ENCODE measurements around the gene ZNF180. TPM values are rescaled to one million over a fixed set of nuclear protein-coding genes. Genes with fewer than 3 reads are reported as not detected.
"Not testable (repeated sequence)": the region's sequence is repeated elsewhere in the genome, so short reads cannot be mapped to it uniquely, and the experiment has no call there.

The ZNF180 gene
- total and polyA plus RNA-seq, 2 donors from 2014 or later: 3.4 to 10.3 TPM

- peaks cover 6 to 21% (median 8%) of the 10 kb centered on the region in 3 donors for H3K9me3 ChIP-seq (ENCODE audit: control insufficient read depth in 2 of 3, insufficient read depth in 1 of 3, low read length in 3 of 3)
- peak overlapping the region; percentile 94 to 97 (median 96) for H3K4me3 ChIP-seq (ENCODE audit: low read length in 3 of 3)
- peaks cover 12 to 20% (median 19%) of the 10 kb centered on the region in 3 donors for H3K36me3 ChIP-seq (ENCODE audit: control insufficient read depth in 2 of 3, insufficient read depth in 3 of 3, low read length in 3 of 3)
- H3K9ac ChIP-seq (ENCODE audit: low read length in 3 of 3): no peak overlapping the region
- TF ChIP-seq CTCF (IDR thresholded peaks at IDR 0.05; ENCODE audit: borderline replicate concordance, extremely low read depth, insufficient read depth): no peak
- FAIRE-seq: no peak
- H3K27me3 ChIP-seq (ENCODE audit: control insufficient read depth, insufficient read depth, low read length): no peaks in the 10 kb centered on the region
- DNase-seq: peak in 2 of 5 donors; percentile 41 to 70
- peaks cover 0 to 15% (median 0%) of the 10 kb centered on the region in 3 donors for H3K4me1 ChIP-seq (ENCODE audit: control insufficient read depth in 2 of 3, insufficient read depth in 2 of 3, low read depth in 1 of 3, low read length in 3 of 3)
- no peak overlapping the region for H3K27ac ChIP-seq (ENCODE audit: low read depth in 2 of 2, low read length in 2 of 2)
- intact Hi-C loops (cut with DNase I): no loop called here
Observed at GRCh38 chr19:44498988-44499387, 1.3 kb downstream of the ZNF180 start.

DNA sequence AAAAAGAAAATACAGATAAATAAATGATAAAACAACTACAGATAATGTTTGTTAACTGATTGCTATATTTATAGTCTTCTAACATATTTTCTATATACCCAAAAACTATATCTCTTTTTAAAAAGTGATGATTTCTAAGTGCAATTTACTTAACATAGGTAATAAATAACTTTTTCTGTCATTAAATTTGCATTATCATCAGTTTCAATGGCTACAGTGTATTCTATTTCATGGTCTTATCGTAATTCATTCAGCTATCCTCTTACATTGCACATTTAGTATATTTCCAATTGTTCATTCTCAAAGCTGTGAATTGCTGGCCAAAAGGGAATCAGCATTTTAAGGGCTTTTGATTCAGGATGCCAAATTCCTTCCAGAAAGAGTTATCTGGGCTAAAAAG is 3.6 kb downstream of the ZNF180 start:
- Histone ChIP-seq H3K27me3 (ENCODE audit: control insufficient read depth, insufficient read depth, low read length) (no peaks in the 10 kb centered on the region), H3K9ac (ENCODE audit: low read length in 3 of 3) (no peak overlapping the region), H3K27ac (ENCODE audit: low read depth in 2 of 2, low read length in 2 of 2) (no peak overlapping the region), H3K36me3 (ENCODE audit: control insufficient read depth in 2 of 3, insufficient read depth in 3 of 3, low read length in 3 of 3) (peaks cover 21 to 37% (median 36%) of the 10 kb centered on the region in 3 donors), H3K9me3 (ENCODE audit: control insufficient read depth in 2 of 3, insufficient read depth in 1 of 3, low read length in 3 of 3) (peaks cover 9 to 43% (median 26%) of the 10 kb centered on the region in 3 donors), H3K4me1 (ENCODE audit: control insufficient read depth in 2 of 3, insufficient read depth in 2 of 3, low read depth in 1 of 3, low read length in 3 of 3) (peaks cover 0 to 15% (median 0%) of the 10 kb centered on the region in 3 donors), H3K4me3 (ENCODE audit: low read length in 3 of 3) (no peak overlapping the region)
- intact Hi-C loops (cut with DNase I): no loop called here
- DNase-seq: no peak
- no peak for FAIRE-seq
- no peak for TF ChIP-seq CTCF (IDR thresholded peaks at IDR 0.05; ENCODE audit: borderline replicate concordance, extremely low read depth, insufficient read depth)

GRCh38 chr19:44476559-44477408 is 23.5 kb downstream of the ZNF180 start:
- Histone ChIP-seq H3K36me3 (ENCODE audit: control insufficient read depth in 2 of 3, insufficient read depth in 3 of 3, low read length in 3 of 3) (peaks cover 32 to 54% (median 36%) of the 10 kb centered on the region in 3 donors), H3K27me3 (ENCODE audit: control insufficient read depth, insufficient read depth, low read length) (no peaks in the 10 kb centered on the region), H3K27ac (ENCODE audit: low read depth in 2 of 2, low read length in 2 of 2) (no peak overlapping the region), H3K9ac (ENCODE audit: low read length in 3 of 3) (no peak overlapping the region), H3K4me3 (ENCODE audit: low read length in 3 of 3) (peak overlapping the region; percentile 6 to 51 (median 7)), H3K9me3 (ENCODE audit: control insufficient read depth in 2 of 3, insufficient read depth in 1 of 3, low read length in 3 of 3) (peaks cover 19 to 99% (median 95%) of the 10 kb centered on the region in 3 donors), H3K4me1 (ENCODE audit: control insufficient read depth in 2 of 3, insufficient read depth in 2 of 3, low read depth in 1 of 3, low read length in 3 of 3) (no peaks in the 10 kb centered on the region)
- no peak for TF ChIP-seq CTCF (IDR thresholded peaks at IDR 0.05; ENCODE audit: borderline replicate concordance, extremely low read depth, insufficient read depth)
- FAIRE-seq (no peak), DNase-seq (peak in 1 of 5 donors; percentile 23)
- intact Hi-C loops (cut with DNase I): no loop called here

DNA sequence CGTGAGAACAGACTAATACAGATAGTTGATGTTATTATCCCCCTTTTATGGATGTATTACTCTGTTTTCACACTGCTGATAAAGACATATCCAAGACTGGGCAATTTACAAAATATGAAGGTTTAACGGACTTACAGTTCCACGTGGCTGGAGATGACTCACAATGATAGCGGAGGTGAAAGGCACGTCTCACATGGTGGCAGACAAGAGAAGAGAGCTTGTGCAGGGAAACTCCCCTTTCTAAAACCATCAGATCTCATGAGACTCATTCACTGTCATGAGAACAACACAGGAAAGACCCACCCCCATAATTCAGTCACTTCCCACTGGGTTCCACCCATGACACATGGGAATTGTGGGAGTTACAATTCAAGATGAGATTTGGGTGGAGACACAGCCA is 31.6 kb downstream of the ZNF180 start:
- FAIRE-seq; intact Hi-C loops (cut with DNase I); DNase-seq; H3K36me3 ChIP-seq (ENCODE audit: control insufficient read depth in 2 of 3, insufficient read depth in 3 of 3, low read length in 3 of 3); H3K27me3 ChIP-seq (ENCODE audit: control insufficient read depth, insufficient read depth, low read length); H3K4me1 ChIP-seq (ENCODE audit: control insufficient read depth in 2 of 3, insufficient read depth in 2 of 3, low read depth in 1 of 3, low read length in 3 of 3); H3K4me3 ChIP-seq (ENCODE audit: low read length in 3 of 3); H3K9ac ChIP-seq (ENCODE audit: low read length in 3 of 3); H3K27ac ChIP-seq (ENCODE audit: low read depth in 2 of 2, low read length in 2 of 2): not testable (repeated sequence)
- peaks cover 0 to 78% (median 35%) of the 10 kb centered on the region in 3 donors for H3K9me3 ChIP-seq (ENCODE audit: control insufficient read depth in 2 of 3, insufficient read depth in 1 of 3, low read length in 3 of 3)

GRCh38 chr19:44462600-44463286 is 37.6 kb downstream of the ZNF180 start:
- H3K27me3 ChIP-seq (ENCODE audit: control insufficient read depth, insufficient read depth, low read length); H3K9ac ChIP-seq (ENCODE audit: low read length in 3 of 3); H3K4me1 ChIP-seq (ENCODE audit: control insufficient read depth in 2 of 3, insufficient read depth in 2 of 3, low read depth in 1 of 3, low read length in 3 of 3); H3K27ac ChIP-seq (ENCODE audit: low read depth in 2 of 2, low read length in 2 of 2); FAIRE-seq; H3K36me3 ChIP-seq (ENCODE audit: control insufficient read depth in 2 of 3, insufficient read depth in 3 of 3, low read length in 3 of 3); DNase-seq; intact Hi-C loops (cut with DNase I); H3K4me3 ChIP-seq (ENCODE audit: low read length in 3 of 3): not testable (repeated sequence)
- H3K9me3 ChIP-seq (ENCODE audit: control insufficient read depth in 2 of 3, insufficient read depth in 1 of 3, low read length in 3 of 3): peaks cover 0 to 33% (median 10%) of the 10 kb centered on the region in 3 donors
